SK-N-SH (cell line): ENCODE data around the gene ATOSB. TPM values are rescaled to one million over a fixed set of nuclear protein-coding genes. Genes with fewer than 3 reads are reported as not detected.

Experiments
- CTCF ChIA-PET: fragments of 300-600, 350-600 bp; formaldehyde crosslinking; extraction: SDS; loops from one replicate; lab custom pipeline; 2021; lab: Yijun Ruan, JAX
- POLR2A ChIA-PET: fragments of 350-600 bp; sonication (Branson Sonifier 250); formaldehyde crosslinking; extraction: SDS; loops from one replicate; lab custom pipeline; 2020; ENCODE audit warnings: antibody characterized with exemption, inconsistent platforms; lab: Yijun Ruan, JAX
- DNase-seq: peaks from one replicate; pipeline ENCODE4 v3.0.0; 2012
- H2AFZ ChIP-seq: fragments of 200-600 bp; sonication (generic); 2 replicates; pipeline ENCODE4 v1.8.1; 2016; ENCODE audit warnings: antibody characterized with exemption, mild to moderate bottlenecking, low read depth
- H3F3A ChIP-seq: fragments of 200-600 bp; sonication (generic); replicated peaks from 2 replicates; pipeline ENCODE3; 2016; ENCODE audit warnings: antibody characterized with exemption, mild to moderate bottlenecking; ENCODE audit not compliant: insufficient read depth
- H3K27ac ChIP-seq, 2 experiments: fragments of 200-500 bp in 1 of 2; fragments of 200-600 bp in 1 of 2; sonication (Bioruptor generic) in 1 of 2; sonication (generic), shearing (Covaris generic) in 1 of 2; 2 replicates each; pipeline versions ENCODE4 v1.5.1 to v1.6.1; 2014 to 2016; ENCODE audit warnings: low read depth in 2 of 2, inconsistent platforms in 1 of 2, low read length in 1 of 2, mild to moderate bottlenecking in 1 of 2, mixed read lengths in 1 of 2
- H3K27me3 ChIP-seq: fragments of 200-600 bp; sonication (generic), shearing (Covaris generic); 2 replicates; pipeline ENCODE4 v1.6.1; 2016; ENCODE audit warnings: mixed run types; ENCODE audit not compliant: insufficient read depth
- H3K36me3 ChIP-seq, 2 experiments: fragments of 200-500 bp in 1 of 2; fragments of 200-600 bp in 1 of 2; sonication (Bioruptor generic) in 1 of 2; sonication (generic) in 1 of 2; replicated peaks in 1 of 2; 2 replicates each; pipeline versions ENCODE3 to v1.5.1; 2014 to 2016; ENCODE audit warnings: low read length in 1 of 2, mild to moderate bottlenecking in 1 of 2; ENCODE audit not compliant: insufficient read depth in 2 of 2, control insufficient read depth in 1 of 2
- H3K4me1 ChIP-seq, 2 experiments: fragments of 200-500 bp in 1 of 2; fragments of 200-600 bp in 1 of 2; sonication (Bioruptor generic) in 1 of 2; sonication (generic), shearing (Covaris generic) in 1 of 2; 2 replicates each; pipeline versions ENCODE4 v1.5.1 to v1.6.1; 2014 to 2016; ENCODE audit warnings: low read depth in 1 of 2, low read length in 1 of 2, mixed run types in 1 of 2; ENCODE audit not compliant: insufficient read depth in 2 of 2, control insufficient read depth in 1 of 2
- H3K4me2 ChIP-seq: fragments of 200-600 bp; sonication (generic), shearing (Covaris generic); 2 replicates; pipeline ENCODE4 v1.6.1; 2017; ENCODE audit warnings: mixed run types
- H3K4me3 ChIP-seq, 2 experiments: fragments of 200-500 bp in 1 of 2; fragments of 200-600 bp in 1 of 2; sonication (Bioruptor generic) in 1 of 2; sonication (generic), shearing (Covaris generic) in 1 of 2; 2 replicates each; pipeline versions ENCODE4 v1.5.1 to v1.8.1; 2014 to 2016; ENCODE audit warnings: low read depth in 2 of 2, inconsistent platforms in 1 of 2, low read length in 1 of 2, mild to moderate bottlenecking in 1 of 2, mixed read lengths in 1 of 2, moderate library complexity in 1 of 2
- H3K79me2 ChIP-seq: fragments of 200-600 bp; sonication (generic); 2 replicates; pipeline ENCODE4 v1.8.1; 2017; ENCODE audit warnings: mild to moderate bottlenecking; ENCODE audit not compliant: insufficient read depth
- H3K9ac ChIP-seq: fragments of 200-600 bp; sonication (generic); 2 replicates; pipeline ENCODE4 v1.6.1; 2017; ENCODE audit warnings: mixed run types
- H3K9me2 ChIP-seq: fragments of 200-600 bp; sonication (generic); 2 replicates; pipeline ENCODE4 v1.6.1; 2017; ENCODE audit warnings: mixed run types
- H3K9me3 ChIP-seq: fragments of 200-600 bp; sonication (generic); 2 replicates; pipeline ENCODE4 v1.6.1; 2017; ENCODE audit warnings: mixed run types, mild to moderate bottlenecking, moderate library complexity
- H4K20me1 ChIP-seq: fragments of 200-600 bp; sonication (generic); 2 replicates; pipeline ENCODE4 v1.6.1; 2017; ENCODE audit warnings: mild to moderate bottlenecking, mixed run types; ENCODE audit not compliant: insufficient read depth
- ELF1 ChIP-seq: IDR thresholded peaks from 2 replicates; pipeline ENCODE4 v1.4.0; 2012
- EP300 ChIP-seq, 2 experiments: IDR thresholded peaks; 2 replicates each; pipeline versions ENCODE4 v1.4.0 to v1.6.1; 2012; ENCODE audit warnings: borderline replicate concordance in 1 of 2, low read depth in 1 of 2, low read length in 1 of 2
- EZH2phosphoT487 ChIP-seq: fragments of 200-600 bp; sonication (generic); IDR thresholded peaks from 2 replicates; pipeline ENCODE4 v1.6.1; 2017; ENCODE audit warnings: low read depth, mixed run types, mild to moderate bottlenecking, antibody characterized with exemption, moderate library complexity, borderline replicate concordance
- FOSL2 ChIP-seq: IDR thresholded peaks from 2 replicates; pipeline ENCODE4 v1.4.0; 2012; ENCODE audit warnings: low read depth, mild to moderate bottlenecking, moderate library complexity, borderline replicate concordance
- FOXJ3 ChIP-seq: sonication (generic); formaldehyde crosslinking; IDR thresholded peaks from 2 replicates; pipeline ENCODE4 v1.5.1; 2020; ENCODE audit warnings: mild to moderate bottlenecking, missing genetic modification reagents
- FOXM1 ChIP-seq: IDR thresholded peaks from 2 replicates; pipeline ENCODE4 v1.4.0; 2012; ENCODE audit warnings: low read depth, mild to moderate bottlenecking
- GABPA ChIP-seq: IDR thresholded peaks from 2 replicates; pipeline ENCODE4 v1.4.0; 2012; ENCODE audit warnings: low read depth, mild to moderate bottlenecking
- GATA2 ChIP-seq: sonication (generic); formaldehyde crosslinking; IDR thresholded peaks from 2 replicates; pipeline ENCODE4 v1.5.0; 2020; ENCODE audit warnings: mild to moderate bottlenecking, missing genetic modification reagents
- JUND ChIP-seq: IDR thresholded peaks from 2 replicates; pipeline ENCODE4 v1.4.0; 2012
- MAX ChIP-seq: IDR thresholded peaks from 2 replicates; pipeline ENCODE4 v1.4.0; 2012; ENCODE audit warnings: low read depth
- MXI1 ChIP-seq: IDR thresholded peaks from 2 replicates; pipeline ENCODE4 v1.6.1; 2012; ENCODE audit warnings: mild to moderate bottlenecking, low read depth, low read length, improper control_type of control experiment
- NFIC ChIP-seq: IDR thresholded peaks from 2 replicates; pipeline ENCODE4 v1.4.0; 2012; ENCODE audit warnings: borderline replicate concordance
- PBX3 ChIP-seq: IDR thresholded peaks from 2 replicates; pipeline ENCODE4; 2012
- POLR2AphosphoS5 ChIP-seq: IDR thresholded peaks from 2 replicates; pipeline ENCODE4 v1.6.1; 2012; ENCODE audit warnings: low read depth, low read length
- REST ChIP-seq: IDR thresholded peaks from 2 replicates; pipeline ENCODE4 v1.6.1; 2012; ENCODE audit warnings: mild to moderate bottlenecking, low read depth, low read length, moderate library complexity
- RFX5 ChIP-seq: IDR thresholded peaks from 2 replicates; pipeline ENCODE4 v1.6.1; 2012; ENCODE audit warnings: mild to moderate bottlenecking, improper control_type of control experiment, low read length
- RXRA ChIP-seq: IDR thresholded peaks from 2 replicates; pipeline ENCODE4 v1.4.0; 2012; ENCODE audit warnings: low read depth, mild to moderate bottlenecking, borderline replicate concordance
- SIN3A ChIP-seq: IDR thresholded peaks from 2 replicates; pipeline ENCODE4 v1.6.1; 2012; ENCODE audit warnings: low read depth, mild to moderate bottlenecking, low read length, moderate library complexity, borderline replicate concordance
- SMC3 ChIP-seq: IDR thresholded peaks from 2 replicates; pipeline ENCODE4 v1.6.1; 2012; ENCODE audit warnings: low read depth, low read length, improper control_type of control experiment
- TAF1 ChIP-seq: IDR thresholded peaks from 2 replicates; pipeline ENCODE4 v1.6.1; 2012; ENCODE audit warnings: low read depth, mild to moderate bottlenecking, low read length, moderate library complexity, borderline replicate concordance
- TCF12 ChIP-seq: IDR thresholded peaks from 2 replicates; pipeline ENCODE4 v1.4.0; 2012
- TEAD4 ChIP-seq: IDR thresholded peaks from 2 replicates; pipeline ENCODE4 v1.4.0; 2012; ENCODE audit warnings: mild to moderate bottlenecking, borderline replicate concordance; ENCODE audit not compliant: insufficient read depth
- USF2 ChIP-seq: fragments of 150-350 bp; IDR thresholded peaks from 2 replicates; pipeline ENCODE4 v1.6.1; 2017; ENCODE audit warnings: antibody characterized with exemption, low read length, low read depth, borderline replicate concordance
- YY1 ChIP-seq: IDR thresholded peaks from 2 replicates; pipeline ENCODE4 v1.4.0; 2012; ENCODE audit warnings: low read depth, mild to moderate bottlenecking
- ZBTB33 ChIP-seq: IDR thresholded peaks from 2 replicates; pipeline ENCODE4 v1.4.0; 2012; ENCODE audit warnings: low read depth, borderline replicate concordance
- WGBS: methylation state at CpG from one replicate; pipeline ENCODE4 v1.1.6; 2017; ENCODE audit warnings: low lambda C conversion rate; 5-methylcytosine and 5-hydroxymethylcytosine counted together
- polyA plus RNA-seq, 3 experiments: library from polyadenylated mRNA; depleted of rRNA; stranded (reverse); fragments of >200 nt; gene quantifications; 2 replicates each; pipeline ENCODE4 v1.2.3, GENCODE V29; 2012

The ATOSB gene
- polyA plus RNA-seq, 1 of the 3 experiments (the other 2 are of a cell fraction): 42.6 TPM

GRCh38 chr9:35102769-35103659, 12.6 kb downstream of the ATOSB start, which contains the start of gene STOML2:
Gene STOML2, minus strand, starts transcription at chr9:35103131. Its CDS starts 37 bp downstream, at chr9:35103094.
- peaks cover 21% of the 10 kb centered on the region for H3F3A ChIP-seq
- no peaks in the 10 kb centered on the region for H3K9me3 ChIP-seq
- H3K4me3 ChIP-seq: peak within 1 kb of the TSS; percentile 75 to 84
- peak within 1 kb of the TSS; percentile 86 to 94 for H3K27ac ChIP-seq
- DNase-seq: peak; percentile 96
- no peaks in the 10 kb centered on the region for H3K27me3 ChIP-seq
- peak within 1 kb of the TSS; percentile 81 for H2AFZ ChIP-seq
- peaks cover 15 to 25% of the 10 kb centered on the region in 2 experiments; a peak in 3 of 4 replicates for H3K4me1 ChIP-seq
- CTCF ChIA-PET: interaction anchor here (0.8 to 3.7 kb wide), 12 partner anchors 8 to 501 kb away, joined by 3 to 12 read pairs (median 4); partner anchors contain the start of gene ATOSB
- no peaks in the 10 kb centered on the region for H3K9me2 ChIP-seq
- peaks cover 36 to 60% of the 10 kb centered on the region in 2 experiments for H3K36me3 ChIP-seq
- peak within 1 kb of the TSS; percentile 87 for H3K9ac ChIP-seq
- peak within 1 kb of the TSS; percentile 93 for H3K4me2 ChIP-seq
- POLR2A ChIA-PET: interaction anchor here (0.6 to 4.0 kb wide), 5 partner anchors 9 to 31 kb away, joined by 4 to 35 read pairs (median 12); partner anchors contain the start of genes ATOSB, FANCG and VCP
- WGBS: 2% methylated on average over 35 of the region's 57 CpGs
- no peaks in the 10 kb centered on the region for H4K20me1 ChIP-seq
- peaks cover 22% of the 10 kb centered on the region for H3K79me2 ChIP-seq
- TF ChIP-seq MXI1 (peak; percentile 90), JUND (peak; percentile 9; the same call in 1 of the 2 replicates), FOXM1 (no peak), GABPA (peak; percentile 99), PBX3 (0 out of 2 replicates have a peak, but pooled peaks have one; percentile 7), TEAD4 (no peak), TCF12 (peak; percentile 40; the same call in 1 of the 2 replicates), SMC3 (no peak), EP300 (IDR thresholded peaks at IDR 0.05; ENCODE audit: borderline replicate concordance in 1 of 2, low read depth in 1 of 2, low read length in 1 of 2) (no peak; a peak in 1 of 4 replicates), REST (no peak), FOSL2 (peak; percentile 31; the same call in 1 of the 2 replicates), YY1 (peak; percentile 61; the same call in 1 of the 2 replicates), FOXJ3 (CRISPR knock-in tag) (no peak), ZBTB33 (peak; percentile 40; the same call in 1 of the 2 replicates), POLR2AphosphoS5 (peak; percentile 74), RXRA (no peak), NFIC (no peak), MAX (peak; percentile 90; the same call in 1 of the 2 replicates), TAF1 (peak; percentile 92), RFX5 (peak; percentile 88), SIN3A (peak; percentile 92), USF2 (no peak), ELF1 (peak; percentile 72), EZH2phosphoT487 (no peak), GATA2 (CRISPR knock-in tag) (no peak)
